GM12878 (cell line): ENCODE results near the gene USO1. TPM values are rescaled to one million over a fixed set of nuclear protein-coding genes. Genes with fewer than 3 reads are reported as not detected.

ENCODE experiments used
- CREM ChIP-seq: IDR thresholded peaks from 2 replicates; pipeline ENCODE4 v1.6.1; 2014; ENCODE audit warnings: antibody characterized with exemption, low read depth
- JUND ChIP-seq: IDR thresholded peaks from 2 replicates; pipeline ENCODE4 v1.6.1; 2012; ENCODE audit warnings: low read depth, mild to moderate bottlenecking, low read length, improper control_type of control experiment, moderate library complexity
- LARP7 ChIP-seq: fragments of 450-650 bp; IDR thresholded peaks from 2 replicates; pipeline ENCODE4 v1.6.1; 2017; ENCODE audit warnings: mild to moderate bottlenecking
- MEF2A ChIP-seq: IDR thresholded peaks from 2 replicates; pipeline ENCODE4 v1.6.1; 2011; ENCODE audit warnings: low read depth, mild to moderate bottlenecking, low read length, moderate library complexity; ENCODE audit not compliant: insufficient read depth
- NR2C2 ChIP-seq: IDR thresholded peaks from 2 replicates; pipeline ENCODE4 v1.6.1; 2011; ENCODE audit warnings: borderline replicate concordance, low read depth; ENCODE audit not compliant: control insufficient read depth, insufficient read length
- SUPT20H ChIP-seq: IDR thresholded peaks from 2 replicates; pipeline ENCODE4 v1.6.1; 2011; ENCODE audit warnings: low read depth, mild to moderate bottlenecking, low read length, moderate library complexity, borderline replicate concordance; ENCODE audit not compliant: control insufficient read depth
- YBX1 ChIP-seq: fragments of 450-650 bp; IDR thresholded peaks from 2 replicates; pipeline ENCODE4 v1.6.1; 2016; ENCODE audit warnings: antibody characterized with exemption
- ZNF24 ChIP-seq: fragments of 450-650 bp; IDR thresholded peaks from 2 replicates; pipeline ENCODE4 v1.6.1; 2017; ENCODE audit warnings: antibody characterized with exemption, mild to moderate bottlenecking
- ZNF384 ChIP-seq: IDR thresholded peaks from 2 replicates; pipeline ENCODE4 v1.6.1; 2012; ENCODE audit warnings: low read depth, mild to moderate bottlenecking, low read length, improper control_type of control experiment, borderline replicate concordance
- polyA plus RNA-seq, 11 experiments: library from polyadenylated mRNA; depleted of rRNA in 4 of 11; unstranded in 6 of 11; stranded (reverse) in 5 of 11; fragments of >200 nt; fragmentation: Nextera tagmentation in 4 of 11; fragmentation: Illumina TruSeq in 1 of 11; extraction: Ambion mirVana in 4 of 11; extraction: Trizol in 1 of 11; gene quantifications; 1 replicate in 1 of 11; 2 replicates in 10 of 11; pipeline versions ENCODE4 v1.2.1 to v1.2.3, GENCODE V29; 2011 to 2016; ENCODE audit warnings: inconsistent platforms in 2 of 11, missing spikeins in 2 of 11, low read depth in 1 of 11
- total RNA-seq, 4 experiments: library from RNA; depleted of rRNA in 3 of 4; stranded (reverse); fragments of >200 nt in 3 of 4; fragmentation: Illumina TruSeq in 1 of 4; extraction: Trizol in 1 of 4; gene quantifications; 2 replicates each; pipeline versions ENCODE4 v1.2.1 to v1.2.3, GENCODE V29; 2013 to 2021
- TF ChIP-seq, protein P1 (sequence below): IDR thresholded peaks from 2 replicates; pipeline ENCODE4 v1.6.1; 2012; ENCODE audit warnings: improper control_type of control experiment, low read depth, low read length; ENCODE audit not compliant: insufficient replicate concordance
- TF ChIP-seq, protein P2 (sequence below): IDR thresholded peaks from 2 replicates; pipeline ENCODE4 v1.6.1; 2012; ENCODE audit warnings: low read depth, low read length, improper control_type of control experiment
- TF ChIP-seq, protein P3 (sequence below): fragments of 450-650 bp; IDR thresholded peaks from 2 replicates; pipeline ENCODE4 v1.6.1; 2017; ENCODE audit warnings: mild to moderate bottlenecking, moderate library complexity
- TF ChIP-seq, protein P4 (sequence below): fragments of 150-350 bp; IDR thresholded peaks from 2 replicates; pipeline ENCODE4 v1.6.1; 2016; ENCODE audit warnings: low read depth, low read length
- TF ChIP-seq, protein P5 (sequence below): fragments of 450-650 bp; conservative IDR thresholded peaks from 2 replicates; pipeline ENCODE4 v1.6.1; 2017; ENCODE audit warnings: mild to moderate bottlenecking, moderate library complexity

USO1 gene
- total and polyA plus RNA-seq, 10 of the 15 experiments (the other 5 are each of a cell fraction or from before 2014, with no cell fraction given): 19.4 to 79.7 (median 59.6) TPM

DNA sequence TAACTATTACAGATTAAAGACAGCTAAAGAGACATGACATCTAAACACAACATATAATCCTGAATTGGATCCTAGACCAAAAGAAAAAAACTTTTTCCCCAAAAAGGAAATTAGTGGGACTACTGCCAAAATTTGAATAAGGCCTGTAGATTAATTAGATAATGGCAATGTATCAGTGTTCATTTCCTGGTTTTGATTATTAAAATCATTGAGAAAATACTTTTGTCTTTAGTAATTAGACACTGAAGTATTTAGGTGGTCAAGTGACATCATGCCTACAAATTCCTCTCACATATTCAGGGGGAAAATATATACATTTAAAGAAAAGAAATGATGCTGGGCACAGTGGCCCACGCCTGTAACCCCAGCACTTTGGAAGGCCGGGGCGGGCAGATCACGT, 10.4 kb upstream of the USO1 start (continued):
- TF ChIP-seq, protein P1, sequence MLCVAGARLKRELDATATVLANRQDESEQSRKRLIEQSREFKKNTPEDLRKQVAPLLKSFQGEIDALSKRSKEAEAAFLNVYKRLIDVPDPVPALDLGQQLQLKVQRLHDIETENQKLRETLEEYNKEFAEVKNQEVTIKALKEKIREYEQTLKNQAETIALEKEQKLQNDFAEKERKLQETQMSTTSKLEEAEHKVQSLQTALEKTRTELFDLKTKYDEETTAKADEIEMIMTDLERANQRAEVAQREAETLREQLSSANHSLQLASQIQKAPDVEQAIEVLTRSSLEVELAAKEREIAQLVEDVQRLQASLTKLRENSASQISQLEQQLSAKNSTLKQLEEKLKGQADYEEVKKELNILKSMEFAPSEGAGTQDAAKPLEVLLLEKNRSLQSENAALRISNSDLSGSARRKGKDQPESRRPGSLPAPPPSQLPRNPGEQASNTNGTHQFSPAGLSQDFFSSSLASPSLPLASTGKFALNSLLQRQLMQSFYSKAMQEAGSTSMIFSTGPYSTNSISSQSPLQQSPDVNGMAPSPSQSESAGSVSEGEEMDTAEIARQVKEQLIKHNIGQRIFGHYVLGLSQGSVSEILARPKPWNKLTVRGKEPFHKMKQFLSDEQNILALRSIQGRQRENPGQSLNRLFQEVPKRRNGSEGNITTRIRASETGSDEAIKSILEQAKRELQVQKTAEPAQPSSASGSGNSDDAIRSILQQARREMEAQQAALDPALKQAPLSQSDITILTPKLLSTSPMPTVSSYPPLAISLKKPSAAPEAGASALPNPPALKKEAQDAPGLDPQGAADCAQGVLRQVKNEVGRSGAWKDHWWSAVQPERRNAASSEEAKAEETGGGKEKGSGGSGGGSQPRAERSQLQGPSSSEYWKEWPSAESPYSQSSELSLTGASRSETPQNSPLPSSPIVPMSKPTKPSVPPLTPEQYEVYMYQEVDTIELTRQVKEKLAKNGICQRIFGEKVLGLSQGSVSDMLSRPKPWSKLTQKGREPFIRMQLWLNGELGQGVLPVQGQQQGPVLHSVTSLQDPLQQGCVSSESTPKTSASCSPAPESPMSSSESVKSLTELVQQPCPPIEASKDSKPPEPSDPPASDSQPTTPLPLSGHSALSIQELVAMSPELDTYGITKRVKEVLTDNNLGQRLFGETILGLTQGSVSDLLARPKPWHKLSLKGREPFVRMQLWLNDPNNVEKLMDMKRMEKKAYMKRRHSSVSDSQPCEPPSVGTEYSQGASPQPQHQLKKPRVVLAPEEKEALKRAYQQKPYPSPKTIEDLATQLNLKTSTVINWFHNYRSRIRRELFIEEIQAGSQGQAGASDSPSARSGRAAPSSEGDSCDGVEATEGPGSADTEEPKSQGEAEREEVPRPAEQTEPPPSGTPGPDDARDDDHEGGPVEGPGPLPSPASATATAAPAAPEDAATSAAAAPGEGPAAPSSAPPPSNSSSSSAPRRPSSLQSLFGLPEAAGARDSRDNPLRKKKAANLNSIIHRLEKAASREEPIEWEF: no peak
- TF ChIP-seq, protein P2, sequence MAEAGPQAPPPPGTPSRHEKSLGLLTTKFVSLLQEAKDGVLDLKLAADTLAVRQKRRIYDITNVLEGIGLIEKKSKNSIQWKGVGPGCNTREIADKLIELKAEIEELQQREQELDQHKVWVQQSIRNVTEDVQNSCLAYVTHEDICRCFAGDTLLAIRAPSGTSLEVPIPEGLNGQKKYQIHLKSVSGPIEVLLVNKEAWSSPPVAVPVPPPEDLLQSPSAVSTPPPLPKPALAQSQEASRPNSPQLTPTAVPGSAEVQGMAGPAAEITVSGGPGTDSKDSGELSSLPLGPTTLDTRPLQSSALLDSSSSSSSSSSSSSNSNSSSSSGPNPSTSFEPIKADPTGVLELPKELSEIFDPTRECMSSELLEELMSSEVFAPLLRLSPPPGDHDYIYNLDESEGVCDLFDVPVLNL: no peak
- TF ChIP-seq, protein P3, sequence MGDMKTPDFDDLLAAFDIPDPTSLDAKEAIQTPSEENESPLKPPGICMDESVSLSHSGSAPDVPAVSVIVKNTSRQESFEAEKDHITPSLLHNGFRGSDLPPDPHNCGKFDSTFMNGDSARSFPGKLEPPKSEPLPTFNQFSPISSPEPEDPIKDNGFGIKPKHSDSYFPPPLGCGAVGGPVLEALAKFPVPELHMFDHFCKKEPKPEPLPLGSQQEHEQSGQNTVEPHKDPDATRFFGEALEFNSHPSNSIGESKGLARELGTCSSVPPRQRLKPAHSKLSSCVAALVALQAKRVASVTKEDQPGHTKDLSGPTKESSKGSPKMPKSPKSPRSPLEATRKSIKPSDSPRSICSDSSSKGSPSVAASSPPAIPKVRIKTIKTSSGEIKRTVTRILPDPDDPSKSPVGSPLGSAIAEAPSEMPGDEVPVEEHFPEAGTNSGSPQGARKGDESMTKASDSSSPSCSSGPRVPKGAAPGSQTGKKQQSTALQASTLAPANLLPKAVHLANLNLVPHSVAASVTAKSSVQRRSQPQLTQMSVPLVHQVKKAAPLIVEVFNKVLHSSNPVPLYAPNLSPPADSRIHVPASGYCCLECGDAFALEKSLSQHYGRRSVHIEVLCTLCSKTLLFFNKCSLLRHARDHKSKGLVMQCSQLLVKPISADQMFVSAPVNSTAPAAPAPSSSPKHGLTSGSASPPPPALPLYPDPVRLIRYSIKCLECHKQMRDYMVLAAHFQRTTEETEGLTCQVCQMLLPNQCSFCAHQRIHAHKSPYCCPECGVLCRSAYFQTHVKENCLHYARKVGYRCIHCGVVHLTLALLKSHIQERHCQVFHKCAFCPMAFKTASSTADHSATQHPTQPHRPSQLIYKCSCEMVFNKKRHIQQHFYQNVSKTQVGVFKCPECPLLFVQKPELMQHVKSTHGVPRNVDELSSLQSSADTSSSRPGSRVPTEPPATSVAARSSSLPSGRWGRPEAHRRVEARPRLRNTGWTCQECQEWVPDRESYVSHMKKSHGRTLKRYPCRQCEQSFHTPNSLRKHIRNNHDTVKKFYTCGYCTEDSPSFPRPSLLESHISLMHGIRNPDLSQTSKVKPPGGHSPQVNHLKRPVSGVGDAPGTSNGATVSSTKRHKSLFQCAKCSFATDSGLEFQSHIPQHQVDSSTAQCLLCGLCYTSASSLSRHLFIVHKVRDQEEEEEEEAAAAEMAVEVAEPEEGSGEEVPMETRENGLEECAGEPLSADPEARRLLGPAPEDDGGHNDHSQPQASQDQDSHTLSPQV: no peak
- no peak for TF ChIP-seq ZNF384
- TF ChIP-seq SUPT20H: no peak
- TF ChIP-seq, protein P4, sequence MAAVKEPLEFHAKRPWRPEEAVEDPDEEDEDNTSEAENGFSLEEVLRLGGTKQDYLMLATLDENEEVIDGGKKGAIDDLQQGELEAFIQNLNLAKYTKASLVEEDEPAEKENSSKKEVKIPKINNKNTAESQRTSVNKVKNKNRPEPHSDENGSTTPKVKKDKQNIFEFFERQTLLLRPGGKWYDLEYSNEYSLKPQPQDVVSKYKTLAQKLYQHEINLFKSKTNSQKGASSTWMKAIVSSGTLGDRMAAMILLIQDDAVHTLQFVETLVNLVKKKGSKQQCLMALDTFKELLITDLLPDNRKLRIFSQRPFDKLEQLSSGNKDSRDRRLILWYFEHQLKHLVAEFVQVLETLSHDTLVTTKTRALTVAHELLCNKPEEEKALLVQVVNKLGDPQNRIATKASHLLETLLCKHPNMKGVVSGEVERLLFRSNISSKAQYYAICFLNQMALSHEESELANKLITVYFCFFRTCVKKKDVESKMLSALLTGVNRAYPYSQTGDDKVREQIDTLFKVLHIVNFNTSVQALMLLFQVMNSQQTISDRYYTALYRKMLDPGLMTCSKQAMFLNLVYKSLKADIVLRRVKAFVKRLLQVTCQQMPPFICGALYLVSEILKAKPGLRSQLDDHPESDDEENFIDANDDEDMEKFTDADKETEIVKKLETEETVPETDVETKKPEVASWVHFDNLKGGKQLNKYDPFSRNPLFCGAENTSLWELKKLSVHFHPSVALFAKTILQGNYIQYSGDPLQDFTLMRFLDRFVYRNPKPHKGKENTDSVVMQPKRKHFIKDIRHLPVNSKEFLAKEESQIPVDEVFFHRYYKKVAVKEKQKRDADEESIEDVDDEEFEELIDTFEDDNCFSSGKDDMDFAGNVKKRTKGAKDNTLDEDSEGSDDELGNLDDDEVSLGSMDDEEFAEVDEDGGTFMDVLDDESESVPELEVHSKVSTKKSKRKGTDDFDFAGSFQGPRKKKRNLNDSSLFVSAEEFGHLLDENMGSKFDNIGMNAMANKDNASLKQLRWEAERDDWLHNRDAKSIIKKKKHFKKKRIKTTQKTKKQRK: no peak
- no peak for TF ChIP-seq LARP7
- TF ChIP-seq MEF2A: no peak
- no peak for TF ChIP-seq CREM
- TF ChIP-seq JUND: no peak
- TF ChIP-seq NR2C2: no peak
- TF ChIP-seq, protein P5, sequence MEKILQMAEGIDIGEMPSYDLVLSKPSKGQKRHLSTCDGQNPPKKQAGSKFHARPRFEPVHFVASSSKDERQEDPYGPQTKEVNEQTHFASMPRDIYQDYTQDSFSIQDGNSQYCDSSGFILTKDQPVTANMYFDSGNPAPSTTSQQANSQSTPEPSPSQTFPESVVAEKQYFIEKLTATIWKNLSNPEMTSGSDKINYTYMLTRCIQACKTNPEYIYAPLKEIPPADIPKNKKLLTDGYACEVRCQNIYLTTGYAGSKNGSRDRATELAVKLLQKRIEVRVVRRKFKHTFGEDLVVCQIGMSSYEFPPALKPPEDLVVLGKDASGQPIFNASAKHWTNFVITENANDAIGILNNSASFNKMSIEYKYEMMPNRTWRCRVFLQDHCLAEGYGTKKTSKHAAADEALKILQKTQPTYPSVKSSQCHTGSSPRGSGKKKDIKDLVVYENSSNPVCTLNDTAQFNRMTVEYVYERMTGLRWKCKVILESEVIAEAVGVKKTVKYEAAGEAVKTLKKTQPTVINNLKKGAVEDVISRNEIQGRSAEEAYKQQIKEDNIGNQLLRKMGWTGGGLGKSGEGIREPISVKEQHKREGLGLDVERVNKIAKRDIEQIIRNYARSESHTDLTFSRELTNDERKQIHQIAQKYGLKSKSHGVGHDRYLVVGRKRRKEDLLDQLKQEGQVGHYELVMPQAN: no peak
- TF ChIP-seq ZNF24: no peak
- no peak for TF ChIP-seq YBX1
